OCI-LY3 (cell line): ENCODE results near the gene HELZ.
"Not testable (repeated sequence)": the region's sequence is repeated elsewhere in the genome, so short reads cannot be mapped to it uniquely, and the experiment has no call there.

Experiments used
- CTCF ChIP-seq: fragments of 200-600, 300-600 bp; sonication (generic); IDR thresholded peaks from 2 replicates; pipeline ENCODE4 v1.5.1; 2014; ENCODE audit warnings: antibody characterized with exemption, low read length, low read depth
- EZH2phosphoT487 ChIP-seq: fragments of 200-600 bp; shearing (Covaris generic); IDR thresholded peaks from 2 replicates; pipeline ENCODE4 v1.6.1; 2018; ENCODE audit warnings: antibody characterized with exemption, mixed run types, low read depth

- not testable (repeated sequence) for TF ChIP-seq CTCF, EZH2phosphoT487
Measured at GRCh38 chr17:67271187-67271586, 26.2 kb upstream of the HELZ start.
